Measurements from ENCODE around the gene SH3BP1. TPM values are rescaled to one million over a fixed set of nuclear protein-coding genes. Genes with fewer than 3 reads are reported as not detected.
A peak's percentile ranks its signal among the peaks of the same experiment; 100 is the strongest.

The SH3BP1 gene
- total RNA-seq, 1 experiment from 2014 or later = 12.9 TPM

DNA sequence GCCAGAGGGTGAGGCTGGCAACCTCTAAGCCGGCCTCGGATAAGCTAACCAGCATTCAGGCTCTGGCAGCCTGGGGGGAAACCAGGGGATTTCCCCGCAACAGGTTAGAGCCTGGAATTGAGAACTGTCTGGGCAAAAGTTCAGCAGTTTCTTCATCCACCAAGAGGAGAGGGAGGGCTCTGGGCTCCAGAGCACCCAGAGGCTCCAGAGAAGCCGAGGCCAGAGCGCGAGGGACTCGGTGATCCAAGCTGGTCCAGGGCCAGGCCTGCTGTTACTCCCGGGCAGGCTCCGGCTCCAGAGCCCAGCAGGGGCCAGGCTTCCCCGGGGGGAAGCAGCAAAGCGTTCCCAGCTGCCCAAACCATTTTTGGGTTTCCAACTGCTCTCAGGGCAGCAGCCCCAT lies 13.3 kb upstream of the SH3BP1 start:
- Histone ChIP-seq H3K27me3 (replicated peaks; ENCODE audit: insufficient read depth, low read depth, low read length, poor library complexity) (no peaks in the 10 kb centered on the region), H3K4me1 (ENCODE audit: insufficient read depth, low read length, poor library complexity, severe bottlenecking) (peaks cover 14% of the 10 kb centered on the region), H3K36me3 (ENCODE audit: insufficient read depth, low read length, poor library complexity, severe bottlenecking) (peaks cover 18% of the 10 kb centered on the region), H3K4me3 (ENCODE audit: low read depth, low read length, poor library complexity, severe bottlenecking) (no peak overlapping the region), H3K27ac (ENCODE audit: low read depth, low read length, poor library complexity, severe bottlenecking) (peak overlapping the region; percentile 65), H3K9me3 (ENCODE audit: low read depth, low read length, poor library complexity, severe bottlenecking) (no peaks in the 10 kb centered on the region)
- DNase-seq (ENCODE audit: low spot score) = peak; percentile 39
- ChIA-PET POLR2A (ENCODE audit: low non-redundant PET) (no interaction called here), CTCF (interaction anchor here (0.6 to 2.1 kb wide), 3 partner anchors 9 to 60 kb away, joined by 3 to 7 read pairs (median 3); partner anchors contain the start of gene NOL12)
- TF ChIP-seq EZH2 (IDR thresholded peaks at IDR 0.05; ENCODE audit: borderline replicate concordance, low read depth, low read length, poor library complexity, severe bottlenecking) = no peak
- TF ChIP-seq, protein P1, sequence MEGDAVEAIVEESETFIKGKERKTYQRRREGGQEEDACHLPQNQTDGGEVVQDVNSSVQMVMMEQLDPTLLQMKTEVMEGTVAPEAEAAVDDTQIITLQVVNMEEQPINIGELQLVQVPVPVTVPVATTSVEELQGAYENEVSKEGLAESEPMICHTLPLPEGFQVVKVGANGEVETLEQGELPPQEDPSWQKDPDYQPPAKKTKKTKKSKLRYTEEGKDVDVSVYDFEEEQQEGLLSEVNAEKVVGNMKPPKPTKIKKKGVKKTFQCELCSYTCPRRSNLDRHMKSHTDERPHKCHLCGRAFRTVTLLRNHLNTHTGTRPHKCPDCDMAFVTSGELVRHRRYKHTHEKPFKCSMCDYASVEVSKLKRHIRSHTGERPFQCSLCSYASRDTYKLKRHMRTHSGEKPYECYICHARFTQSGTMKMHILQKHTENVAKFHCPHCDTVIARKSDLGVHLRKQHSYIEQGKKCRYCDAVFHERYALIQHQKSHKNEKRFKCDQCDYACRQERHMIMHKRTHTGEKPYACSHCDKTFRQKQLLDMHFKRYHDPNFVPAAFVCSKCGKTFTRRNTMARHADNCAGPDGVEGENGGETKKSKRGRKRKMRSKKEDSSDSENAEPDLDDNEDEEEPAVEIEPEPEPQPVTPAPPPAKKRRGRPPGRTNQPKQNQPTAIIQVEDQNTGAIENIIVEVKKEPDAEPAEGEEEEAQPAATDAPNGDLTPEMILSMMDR (conservative IDR thresholded peaks at IDR 0.05; ENCODE audit: low read depth, low read length) = no peak
- intact Hi-C loops (cut with micrococcal nuclease; ENCODE audit: unreplicated experiment) = no loop called here
- BruUV-seq (replicated peaks) = no TSS peak

DNA sequence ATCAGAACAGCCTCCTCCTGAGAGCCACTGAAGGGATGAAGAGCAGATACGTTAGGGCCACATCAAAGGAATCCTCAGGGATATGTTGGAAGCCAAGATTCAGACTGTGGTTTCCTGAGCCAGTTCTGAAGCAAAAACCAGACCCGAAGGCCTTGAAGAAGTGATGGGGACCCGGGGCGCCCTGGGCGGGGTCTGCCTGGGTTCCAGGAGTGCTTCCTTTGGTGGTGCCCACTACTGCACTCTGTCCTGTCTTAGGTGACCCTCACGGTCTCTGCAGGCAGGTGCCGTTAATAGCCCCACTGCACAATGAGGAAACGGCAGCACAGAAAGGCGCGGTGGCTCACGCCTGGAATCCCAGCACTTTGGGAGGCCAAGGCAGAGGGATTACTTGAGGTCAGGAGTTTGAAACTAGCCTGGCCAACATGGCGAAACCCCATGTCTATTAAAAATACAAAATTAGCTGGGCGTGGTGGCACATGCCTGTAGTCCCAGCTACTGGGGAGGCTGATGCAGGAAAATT lies 12.9 kb upstream of the SH3BP1 start:
- CTCF ChIA-PET = interaction anchor here (0.5 to 2.1 kb wide), 4 partner anchors 9 to 60 kb away, joined by 3 to 7 read pairs (median 4); partner anchors contain the start of gene NOL12
- BruUV-seq (replicated peaks) = no TSS peak
- no peak for DNase-seq (ENCODE audit: low spot score)
- Histone ChIP-seq H3K36me3 (ENCODE audit: insufficient read depth, low read length, poor library complexity, severe bottlenecking) (peaks cover 16% of the 10 kb centered on the region), H3K4me1 (ENCODE audit: insufficient read depth, low read length, poor library complexity, severe bottlenecking) (peaks cover 14% of the 10 kb centered on the region), H3K27ac (ENCODE audit: low read depth, low read length, poor library complexity, severe bottlenecking) (peak overlapping the region; percentile 65), H3K9me3 (ENCODE audit: low read depth, low read length, poor library complexity, severe bottlenecking) (no peaks in the 10 kb centered on the region), H3K4me3 (ENCODE audit: low read depth, low read length, poor library complexity, severe bottlenecking) (no peak overlapping the region), H3K27me3 (replicated peaks; ENCODE audit: insufficient read depth, low read depth, low read length, poor library complexity) (no peaks in the 10 kb centered on the region)
- TF ChIP-seq, protein P1 (conservative IDR thresholded peaks at IDR 0.05; ENCODE audit: low read depth, low read length) = no peak
- no peak for TF ChIP-seq EZH2 (IDR thresholded peaks at IDR 0.05; ENCODE audit: borderline replicate concordance, low read depth, low read length, poor library complexity, severe bottlenecking)
- POLR2A ChIA-PET (ENCODE audit: low non-redundant PET) = interaction anchor here (0.8 kb wide), 1 partner anchor 16 kb away, joined by 3 read pairs; no protein-coding TSS in a partner anchor
- intact Hi-C loops (cut with micrococcal nuclease; ENCODE audit: unreplicated experiment) = no loop called here

DNA sequence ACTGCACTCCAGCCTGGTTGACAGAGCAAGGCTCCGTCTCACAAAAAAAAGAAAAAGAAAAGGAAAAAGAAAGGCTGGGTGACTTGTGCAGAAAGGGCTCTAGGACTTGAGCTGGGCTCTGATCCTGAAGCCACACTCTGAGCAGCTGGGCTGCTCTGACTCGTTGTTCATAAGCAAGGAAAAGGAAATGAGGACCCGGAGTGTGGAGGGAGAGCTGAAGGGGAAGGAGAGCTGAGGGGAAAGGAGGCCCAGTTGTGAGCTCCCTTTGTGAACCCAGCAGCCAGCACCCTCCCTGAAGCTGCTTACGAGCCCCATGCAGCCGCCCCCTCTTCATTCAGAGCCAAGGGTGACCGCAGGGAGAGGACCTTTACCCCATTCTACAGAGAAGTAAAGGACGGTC lies 12.3 kb upstream of the SH3BP1 start:
- intact Hi-C loops (cut with micrococcal nuclease; ENCODE audit: unreplicated experiment) = no loop called here
- H3K4me1 ChIP-seq (ENCODE audit: insufficient read depth, low read length, poor library complexity, severe bottlenecking) = peaks cover 14% of the 10 kb centered on the region
- BruUV-seq (replicated peaks) = no TSS peak
- H3K9me3 ChIP-seq (ENCODE audit: low read depth, low read length, poor library complexity, severe bottlenecking) = no peaks in the 10 kb centered on the region
- ChIA-PET POLR2A (ENCODE audit: low non-redundant PET) (interaction anchor here (0.8 kb wide), 1 partner anchor 15 kb away, joined by 3 read pairs; no protein-coding TSS in a partner anchor), CTCF (interaction anchor here (0.5 to 2.1 kb wide), 3 partner anchors 8 to 24 kb away, joined by 3 to 7 read pairs (median 6); no protein-coding TSS in a partner anchor)
- H3K4me3 ChIP-seq (ENCODE audit: low read depth, low read length, poor library complexity, severe bottlenecking) = no peak overlapping the region
- TF ChIP-seq, protein P1 (conservative IDR thresholded peaks at IDR 0.05; ENCODE audit: low read depth, low read length) = no peak
- no peak for TF ChIP-seq EZH2 (IDR thresholded peaks at IDR 0.05; ENCODE audit: borderline replicate concordance, low read depth, low read length, poor library complexity, severe bottlenecking)
- H3K36me3 ChIP-seq (ENCODE audit: insufficient read depth, low read length, poor library complexity, severe bottlenecking) = peaks cover 16% of the 10 kb centered on the region
- H3K27ac ChIP-seq (ENCODE audit: low read depth, low read length, poor library complexity, severe bottlenecking) = peak overlapping the region; percentile 42
- no peaks in the 10 kb centered on the region for H3K27me3 ChIP-seq (replicated peaks; ENCODE audit: insufficient read depth, low read depth, low read length, poor library complexity)
- no peak for DNase-seq (ENCODE audit: low spot score)
